OCI-LY7 (cell line): ENCODE results near the gene SMC6. TPM values are rescaled to one million over a fixed set of nuclear protein-coding genes. Genes with fewer than 3 reads are reported as not detected.

Experiments used
- BruUV-seq: library from RNA; stranded (reverse); fragments of 400-500 nt; replicated peaks from 2 replicates; lab custom pipeline; 2021; lab: Mats Ljungman, UMichigan
- CTCF ChIA-PET: fragments of 300-600 bp; sonication (Branson Sonifier 250); formaldehyde crosslinking; loops from one replicate; lab custom pipeline; 2022; ENCODE audit warnings: antibody characterized with exemption; ENCODE audit not compliant: unreplicated experiment; lab: Charles Lee
- POLR2A ChIA-PET: fragments of 300-600 bp; sonication (Branson Sonifier 250); formaldehyde crosslinking; loops from one replicate; lab custom pipeline; 2022; ENCODE audit warnings: antibody characterized with exemption; lab: Charles Lee
- DNase-seq: peaks from one replicate; pipeline ENCODE4 v3.0.0-alpha.2; 2015; ENCODE audit warnings: low spot score
- H2AFZ ChIP-seq: fragments of 200-600 bp; sonication (generic), shearing (Covaris generic); 2 replicates; pipeline ENCODE4 v1.6.1; 2014; ENCODE audit warnings: mild to moderate bottlenecking, antibody characterized with exemption, low read length, moderate library complexity
- H3K27ac ChIP-seq: fragments of 200-600 bp; sonication (generic); 2 replicates; pipeline ENCODE4 v1.5.1; 2014; ENCODE audit warnings: mixed run types, low read depth, mild to moderate bottlenecking, moderate library complexity, low read length, inconsistent platforms; ENCODE audit not compliant: poor library complexity, severe bottlenecking
- H3K36me3 ChIP-seq: fragments of 200-600 bp; sonication (generic); 2 replicates; pipeline ENCODE4 v1.6.1; 2014; ENCODE audit warnings: mild to moderate bottlenecking, antibody characterized with exemption, low read length, moderate library complexity, mixed read lengths; ENCODE audit not compliant: insufficient read depth
- H3K4me1 ChIP-seq: fragments of 200-600 bp; sonication (generic); 2 replicates; pipeline ENCODE4 v1.5.1; 2014; ENCODE audit warnings: mild to moderate bottlenecking, low read length; ENCODE audit not compliant: insufficient read depth, poor library complexity, severe bottlenecking
- H3K4me2 ChIP-seq: fragments of 200-600 bp; sonication (generic); 2 replicates; pipeline ENCODE4 v1.6.1; 2014; ENCODE audit warnings: mild to moderate bottlenecking, low read length
- H3K4me3 ChIP-seq: fragments of 200-600 bp; sonication (generic); 2 replicates; pipeline ENCODE4 v1.5.1; 2014; ENCODE audit warnings: mild to moderate bottlenecking, low read depth, low read length; ENCODE audit not compliant: poor library complexity, severe bottlenecking
- H3K79me2 ChIP-seq: fragments of 200-600 bp; sonication (generic); 2 replicates; pipeline ENCODE4 v1.6.1; 2016; ENCODE audit warnings: low read depth, mild to moderate bottlenecking, low read length, moderate library complexity, mixed read lengths; ENCODE audit not compliant: insufficient read depth
- H3K9me2 ChIP-seq: fragments of 200-600 bp; sonication (generic); 2 replicates; pipeline ENCODE4 v1.6.1; 2016; ENCODE audit warnings: mild to moderate bottlenecking, low read length, mixed read lengths; ENCODE audit not compliant: insufficient read depth
- H3K9me3 ChIP-seq: fragments of 200-600 bp; sonication (generic); 2 replicates; pipeline ENCODE4 v1.6.1; 2014; ENCODE audit warnings: mild to moderate bottlenecking, mixed run types, low read length, mixed read lengths
- H4K20me1 ChIP-seq: fragments of 200-600 bp; sonication (generic); 2 replicates; pipeline ENCODE4 v1.6.1; 2014; ENCODE audit warnings: mild to moderate bottlenecking, antibody characterized with exemption, low read length, moderate library complexity, mixed read lengths; ENCODE audit not compliant: insufficient read depth
- EZH2phosphoT487 ChIP-seq: fragments of 200-600 bp; sonication (generic); IDR thresholded peaks from 2 replicates; pipeline ENCODE4 v1.6.1; 2018; ENCODE audit warnings: low read depth, borderline replicate concordance, mild to moderate bottlenecking, mixed run types, antibody characterized with exemption, low read length, moderate library complexity, mixed read lengths
- intact Hi-C: fragments of 100-400 bp; cut with micrococcal nuclease; formaldehyde crosslinking; loops from one replicate; pipeline ENCODE4 v1.10.0; 2022; ENCODE audit not compliant: unreplicated experiment
- total RNA-seq, 2 experiments: library from RNA; depleted of rRNA in 1 of 2; stranded (reverse); fragments of >200 nt in 1 of 2; shearing (Covaris generic) in 1 of 2; gene quantifications; 2 replicates each; pipeline ENCODE4 v1.2.3, GENCODE V29; 2014 to 2022
- TF ChIP-seq, protein P1 (sequence below): fragments of 200-600 bp; sonication (generic); conservative IDR thresholded peaks from 2 replicates; pipeline ENCODE4 v1.5.1; 2014; ENCODE audit warnings: mild to moderate bottlenecking, antibody characterized with exemption, low read length, moderate library complexity, mixed read lengths

Gene SMC6
- total RNA-seq, 2 experiments from 2014 or later = 37.0 to 62.4 TPM

DNA sequence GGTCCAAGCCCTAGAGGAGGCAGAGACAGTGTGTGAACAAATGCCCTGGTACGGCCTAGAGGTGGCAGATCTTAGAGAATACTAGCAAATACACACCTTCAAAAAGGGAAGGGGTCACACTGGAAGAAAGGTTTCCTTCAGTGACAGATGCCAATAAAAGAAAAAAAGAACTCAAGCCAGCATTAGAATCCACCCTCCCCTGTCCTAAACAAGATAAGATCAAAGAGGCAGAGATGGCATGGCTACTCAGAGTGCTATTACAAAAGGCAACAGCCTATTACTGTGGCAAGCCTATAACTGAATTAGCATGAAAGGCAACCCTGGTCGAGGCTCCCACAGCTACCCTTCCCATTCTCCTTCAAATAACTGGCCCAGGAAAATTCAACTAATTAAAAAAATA, 69.6 kb downstream of the SMC6 start:
- POLR2A ChIA-PET = interaction anchor here (0.7 kb wide), 1 partner anchor 889 kb away, joined by 3 read pairs; no protein-coding TSS in a partner anchor
- intact Hi-C loops = no loop called here
- BruUV-seq = no TSS peak

GRCh38 chr2:17682098-17682857, 71.3 kb downstream of the SMC6 start:
- CTCF ChIA-PET = interaction anchor here (1.3 kb wide), 1 partner anchor 8 kb away, joined by 3 read pairs; no protein-coding TSS in a partner anchor
- Histone ChIP-seq H3K9me3 (no peaks in the 10 kb centered on the region), H4K20me1 (no peaks in the 10 kb centered on the region), H2AFZ (no peak overlapping the region), H3K36me3 (peaks cover 97% of the 10 kb centered on the region), H3K9me2 (no peaks in the 10 kb centered on the region), H3K4me2 (no peak overlapping the region), H3K4me3 (no peak overlapping the region), H3K27ac (no peak overlapping the region), H3K4me1 (no peaks in the 10 kb centered on the region), H3K79me2 (no peaks in the 10 kb centered on the region)
- intact Hi-C loops = no loop called here
- POLR2A ChIA-PET = interaction anchor here (0.6 to 1.5 kb wide), 4 partner anchors 9 to 90 kb away, joined by 3 to 5 read pairs (median 4); no protein-coding TSS in a partner anchor
- no TSS peak for BruUV-seq
- TF ChIP-seq EZH2phosphoT487 = no peak
- TF ChIP-seq, protein P1, sequence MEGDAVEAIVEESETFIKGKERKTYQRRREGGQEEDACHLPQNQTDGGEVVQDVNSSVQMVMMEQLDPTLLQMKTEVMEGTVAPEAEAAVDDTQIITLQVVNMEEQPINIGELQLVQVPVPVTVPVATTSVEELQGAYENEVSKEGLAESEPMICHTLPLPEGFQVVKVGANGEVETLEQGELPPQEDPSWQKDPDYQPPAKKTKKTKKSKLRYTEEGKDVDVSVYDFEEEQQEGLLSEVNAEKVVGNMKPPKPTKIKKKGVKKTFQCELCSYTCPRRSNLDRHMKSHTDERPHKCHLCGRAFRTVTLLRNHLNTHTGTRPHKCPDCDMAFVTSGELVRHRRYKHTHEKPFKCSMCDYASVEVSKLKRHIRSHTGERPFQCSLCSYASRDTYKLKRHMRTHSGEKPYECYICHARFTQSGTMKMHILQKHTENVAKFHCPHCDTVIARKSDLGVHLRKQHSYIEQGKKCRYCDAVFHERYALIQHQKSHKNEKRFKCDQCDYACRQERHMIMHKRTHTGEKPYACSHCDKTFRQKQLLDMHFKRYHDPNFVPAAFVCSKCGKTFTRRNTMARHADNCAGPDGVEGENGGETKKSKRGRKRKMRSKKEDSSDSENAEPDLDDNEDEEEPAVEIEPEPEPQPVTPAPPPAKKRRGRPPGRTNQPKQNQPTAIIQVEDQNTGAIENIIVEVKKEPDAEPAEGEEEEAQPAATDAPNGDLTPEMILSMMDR = no peak
- no peak for DNase-seq

More for the DNA sequence above, 69.6 kb downstream of the SMC6 start:
- H3K79me2 ChIP-seq = no peaks in the 10 kb centered on the region
- DNase-seq = no peak
- H3K4me2 ChIP-seq = no peak overlapping the region
- H3K27ac ChIP-seq = no peak overlapping the region
- H3K9me2 ChIP-seq = no peaks in the 10 kb centered on the region
- no peaks in the 10 kb centered on the region for H4K20me1 ChIP-seq
- TF ChIP-seq, protein P1 = no peak
- no peak for TF ChIP-seq EZH2phosphoT487
- H2AFZ ChIP-seq = no peak overlapping the region
- H3K4me3 ChIP-seq = no peak overlapping the region
- H3K36me3 ChIP-seq = peaks cover 97% of the 10 kb centered on the region
- H3K4me1 ChIP-seq = no peaks in the 10 kb centered on the region
- CTCF ChIA-PET = no interaction called here
- H3K9me3 ChIP-seq = no peaks in the 10 kb centered on the region

DNA sequence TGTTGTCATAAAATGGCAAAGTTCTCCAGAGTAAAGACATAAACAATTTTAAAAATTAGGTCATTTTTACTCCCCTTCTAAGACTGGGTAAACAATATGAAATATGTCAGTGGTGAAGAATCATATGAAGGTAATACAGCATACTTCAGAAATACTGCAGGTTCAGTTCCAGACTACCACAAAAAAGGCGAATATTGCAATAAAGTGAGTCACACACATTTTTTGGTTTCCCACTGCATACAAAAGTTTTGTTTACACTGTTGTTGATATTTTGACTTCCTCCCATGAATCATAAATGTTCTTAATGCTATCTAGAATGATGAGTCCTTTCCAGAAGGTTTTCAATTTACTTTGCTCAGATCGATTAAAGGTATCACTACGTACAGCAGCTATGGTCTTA, 73.5 kb downstream of the SMC6 start:
- CTCF ChIA-PET = no interaction called here
- intact Hi-C loops = no loop called here
- Histone ChIP-seq H3K4me1 (no peaks in the 10 kb centered on the region), H4K20me1 (no peaks in the 10 kb centered on the region), H3K27ac (no peak overlapping the region), H3K9me3 (no peaks in the 10 kb centered on the region), H3K4me3 (no peak overlapping the region), H3K4me2 (no peak overlapping the region), H2AFZ (no peak overlapping the region), H3K9me2 (no peaks in the 10 kb centered on the region), H3K36me3 (peaks cover 98% of the 10 kb centered on the region), H3K79me2 (no peaks in the 10 kb centered on the region)
- POLR2A ChIA-PET = interaction anchor here (1.3 kb wide), 1 partner anchor 9 kb away, joined by 8 read pairs; no protein-coding TSS in a partner anchor
- no peak for TF ChIP-seq EZH2phosphoT487
- TF ChIP-seq, protein P1 = no peak
- no TSS peak for BruUV-seq
- no peak for DNase-seq
